K562 (cell line): Measurements from ENCODE around the gene ANXA10.
"Not testable (repeated sequence)": the region's sequence is repeated elsewhere in the genome, so short reads cannot be mapped to it uniquely, and the experiment has no call there.

ENCODE experiments used
- ARID3A ChIP-seq: IDR thresholded peaks from 2 replicates; pipeline ENCODE4 v1.6.1; 2012; ENCODE audit warnings: low read depth, low read length, improper control_type of control experiment, borderline replicate concordance
- CTCF ChIP-seq, 3 experiments: IDR thresholded peaks in 2 of 3; conservative IDR thresholded peaks in 1 of 3; 2 replicates each; pipeline ENCODE4 v1.5.1; 2011 to 2012; ENCODE audit warnings: low read length in 3 of 3, mild to moderate bottlenecking in 3 of 3, control low read depth in 2 of 3, improper control_type of control experiment in 1 of 3, inconsistent platforms in 1 of 3, low read depth in 1 of 3, mixed read lengths in 1 of 3, moderate library complexity in 1 of 3; ENCODE audit not compliant: insufficient read depth in 2 of 3
- ELF4 ChIP-seq: fragments of 450-650 bp; formaldehyde crosslinking; IDR thresholded peaks from 2 replicates; pipeline ENCODE4 v1.4.0; 2022; ENCODE audit warnings: missing genetic modification characterization
- FOS ChIP-seq: IDR thresholded peaks from 3 replicates; pipeline ENCODE4 v1.6.1; 2011; ENCODE audit not compliant: insufficient read length; ENCODE audit errors: extremely low read depth
- FOXP4 ChIP-seq: sonication (generic); formaldehyde crosslinking; IDR thresholded peaks from 2 replicates; pipeline ENCODE4 v1.8.0; 2022; ENCODE audit warnings: mild to moderate bottlenecking, missing genetic modification reagents, borderline replicate concordance
- HMGN3 ChIP-seq: IDR thresholded peaks from 2 replicates; pipeline ENCODE4 v1.6.1; 2011; ENCODE audit warnings: borderline replicate concordance, low read depth, mild to moderate bottlenecking, mixed read lengths, low read length; ENCODE audit not compliant: insufficient read length; ENCODE audit errors: extremely low read depth
- MXI1 ChIP-seq: IDR thresholded peaks from 2 replicates; pipeline ENCODE4 v1.6.1; 2011; ENCODE audit warnings: low read depth, mild to moderate bottlenecking, improper control_type of control experiment, low read length
- NEUROD1 ChIP-seq: fragments of 150-350 bp; IDR thresholded peaks from 2 replicates; pipeline ENCODE4 v1.6.1; 2014; ENCODE audit warnings: borderline replicate concordance, low read length, low read depth; ENCODE audit not compliant: partially characterized antibody
- POLR2A ChIP-seq: fragments of 450-650 bp; conservative IDR thresholded peaks from 2 replicates; pipeline ENCODE4 v1.6.1; 2016
- PREB ChIP-seq: sonication (generic); formaldehyde crosslinking; IDR thresholded peaks from 2 replicates; pipeline ENCODE4 v1.8.1; 2023; ENCODE audit warnings: mild to moderate bottlenecking, missing genetic modification reagents
- TAF7 ChIP-seq: fragments of 450-650 bp; IDR thresholded peaks from 2 replicates; pipeline ENCODE4 v1.6.1; 2016; ENCODE audit warnings: missing genetic modification characterization, missing compliant biosample characterization
- TEAD1 ChIP-seq, 2 experiments: fragments of 450-650 bp in 1 of 2; sonication (generic) in 1 of 2; formaldehyde crosslinking; IDR thresholded peaks; 2 replicates each; pipeline versions ENCODE4 v1.4.0 to v1.8.0; 2020 to 2022; ENCODE audit warnings: mild to moderate bottlenecking in 2 of 2, missing genetic modification reagents in 1 of 2
- ZNF431 ChIP-seq: sonication (generic); formaldehyde crosslinking; IDR thresholded peaks from 2 replicates; pipeline ENCODE4 v1.8.0; 2022; ENCODE audit warnings: mild to moderate bottlenecking, missing genetic modification reagents

GRCh38 chr4:168113059-168113458 lies 20.7 kb downstream of the ANXA10 start:
- TF ChIP-seq ARID3A; FOS; HMGN3; CTCF (IDR thresholded peaks at IDR 0.05 in 2 of 3, conservative IDR thresholded peaks at IDR 0.05 in 1 of 3; ENCODE audit: insufficient read depth in 2 of 3, low read depth in 1 of 3, low read length in 3 of 3); PREB (CRISPR knock-in tag); ZNF431 (CRISPR knock-in tag); TEAD1 (CRISPR knock-in tag; IDR thresholded peaks at IDR 0.05); FOXP4; MXI1; NEUROD1; POLR2A; ELF4 (CRISPR knock-in tag); TAF7 (tag): not testable (repeated sequence)
